Embryonic facial prominence (tissue), 1 donor: ENCODE measurements around the gene EBF3.

Experiments used
- DNase-seq: peaks from one replicate; pipeline ENCODE4 v3.0.0-alpha.2; 2016; ENCODE audit errors: extremely low spot score

EBF3 gene

GRCh38 chr10:129836253-129836652, 127.8 kb downstream of the EBF3 start:
- no peak for DNase-seq

GRCh38 chr10:129833994-129834739, 129.9 kb downstream of the EBF3 start:
- DNase-seq = no peak

DNA sequence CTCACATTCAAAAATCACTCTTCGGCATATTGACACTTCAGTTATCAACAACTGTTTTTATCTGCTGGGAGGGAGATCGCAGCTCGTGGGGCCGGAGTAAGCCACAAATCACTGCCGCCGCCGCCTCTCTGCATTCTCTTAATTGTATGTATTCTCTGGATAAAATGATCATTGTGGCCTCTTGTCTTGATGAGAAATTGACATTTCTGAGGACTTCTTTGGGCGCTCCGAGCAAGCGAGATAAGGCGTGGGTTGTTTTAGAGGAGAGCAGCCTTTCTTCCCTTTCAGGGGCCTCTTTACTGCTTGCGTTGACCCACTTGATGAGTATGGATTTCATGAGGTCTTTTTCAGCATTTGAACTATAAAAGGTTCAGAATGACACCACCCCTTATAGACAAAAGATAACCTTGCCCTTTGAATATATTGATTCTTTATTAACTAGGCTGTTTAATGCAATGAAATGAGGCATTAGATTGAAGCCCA, 130.6 kb downstream of the EBF3 start:
- no peak for DNase-seq

- DNase-seq = no peak
Measured at GRCh38 chr10:129832573-129833467, 131.3 kb downstream of the EBF3 start.

DNA sequence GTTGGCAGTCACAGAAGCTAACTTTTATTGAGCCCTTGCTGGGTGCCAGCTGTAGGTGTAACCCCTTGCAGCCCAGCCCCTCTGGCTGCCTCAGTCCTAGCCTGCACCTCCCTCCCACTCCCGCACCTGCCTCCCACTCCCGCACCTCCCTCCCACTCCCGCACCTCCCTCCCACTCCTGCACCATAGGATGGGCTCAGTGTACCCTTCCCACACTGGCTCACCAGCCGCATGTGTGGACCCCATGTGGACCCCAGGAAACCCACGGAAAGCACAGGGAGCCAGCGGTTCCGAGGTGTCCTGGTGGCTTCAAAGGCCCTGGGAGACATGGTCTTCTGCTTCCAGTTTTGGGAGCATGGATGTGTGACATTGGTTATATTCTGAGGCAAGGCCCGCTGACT, 132.9 kb downstream of the EBF3 start:
- DNase-seq = no peak

GRCh38 chr10:129825826-129826225, 138.2 kb downstream of the EBF3 start:
- no peak for DNase-seq

DNA sequence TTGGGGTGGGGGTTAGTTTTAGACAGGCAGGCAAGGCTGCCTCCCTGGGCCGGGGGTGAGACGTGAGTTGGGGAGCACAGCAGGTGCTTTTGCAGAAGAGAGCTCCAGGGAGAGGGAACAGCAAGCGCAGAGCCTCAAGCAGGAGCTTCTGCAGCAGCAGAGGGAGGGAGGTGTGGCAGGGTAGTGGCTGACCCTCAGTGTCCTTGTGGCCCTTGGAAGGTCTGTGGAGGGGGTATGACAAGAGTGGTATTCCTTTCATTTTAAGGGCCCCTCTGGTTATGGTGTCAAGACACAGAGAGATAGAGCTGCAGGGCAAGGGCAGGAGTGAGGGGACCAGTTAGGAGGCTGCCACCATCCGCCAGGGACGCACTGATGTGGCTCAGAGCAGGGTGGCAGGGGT, 138.9 kb downstream of the EBF3 start:
- no peak for DNase-seq

- no peak for DNase-seq
Measured at GRCh38 chr10:129820451-129820850, 143.6 kb downstream of the EBF3 start.

GRCh38 chr10:129816656-129817045, 147.4 kb downstream of the EBF3 start:
- no peak for DNase-seq

DNA sequence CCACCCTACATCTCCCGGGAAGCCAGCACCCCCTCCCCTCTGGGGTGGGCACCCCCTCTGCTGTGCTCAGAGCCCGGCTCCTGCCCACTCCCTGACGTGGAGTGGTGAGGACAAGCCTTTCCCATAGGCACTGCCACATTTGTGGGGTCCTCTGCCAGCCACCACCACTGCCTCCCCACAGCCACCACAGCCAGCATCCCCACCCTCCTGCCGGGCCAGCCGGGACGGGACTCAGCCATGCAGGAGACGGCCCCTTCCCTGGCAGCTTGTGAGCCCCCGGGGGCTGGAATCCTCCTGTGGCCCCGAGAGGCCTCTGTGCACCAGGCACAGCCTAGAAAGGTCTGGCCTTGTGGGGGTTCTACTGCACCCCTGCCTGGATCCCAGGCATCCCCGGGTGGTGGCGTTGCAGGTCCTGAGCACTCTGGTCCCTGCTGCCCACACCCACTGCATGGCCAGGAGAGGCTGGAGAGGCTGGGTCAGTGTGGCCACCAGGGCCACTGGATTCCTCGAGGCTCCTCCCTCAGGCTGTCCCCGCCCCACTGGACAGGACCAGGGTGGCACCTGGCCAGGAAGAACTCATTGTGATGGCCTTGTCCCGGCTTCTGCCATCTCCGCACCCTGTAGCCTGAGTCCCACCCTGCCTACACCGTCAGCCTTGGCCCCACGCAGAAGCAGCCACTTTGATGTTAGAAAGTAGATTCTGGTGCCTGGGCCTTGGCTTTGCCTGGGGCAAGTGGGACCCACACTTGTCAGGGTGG, 148.0 kb downstream of the EBF3 start:
- DNase-seq = no peak

GRCh38 chr10:129814681-129815646, 149.1 kb downstream of the EBF3 start:
- DNase-seq = no peak

DNA sequence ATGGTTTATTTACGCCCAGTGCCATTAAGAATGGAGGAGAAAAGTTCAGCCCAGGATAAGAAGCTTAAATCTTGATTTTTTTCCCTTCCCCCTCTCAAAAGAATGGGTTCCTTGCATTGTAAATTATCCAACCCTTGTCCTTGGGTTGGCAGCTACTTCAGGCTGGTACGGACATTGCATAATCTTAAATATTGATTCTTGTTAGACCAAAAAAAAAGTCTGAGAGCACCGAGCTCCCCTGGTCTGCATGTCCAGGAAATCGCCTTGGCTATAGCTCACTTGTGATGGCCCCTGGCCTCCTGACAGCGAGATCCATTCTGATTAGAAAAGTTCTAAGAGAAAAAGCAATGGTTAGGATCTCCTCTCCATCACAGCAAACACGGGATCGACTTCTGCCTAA, 151.7 kb downstream of the EBF3 start:
- DNase-seq = no peak

GRCh38 chr10:129811208-129811607, 152.9 kb downstream of the EBF3 start:
- no peak for DNase-seq

GRCh38 chr10:129809841-129810240, 154.2 kb downstream of the EBF3 start:
- DNase-seq = no peak

GRCh38 chr10:129809431-129809830, 154.6 kb downstream of the EBF3 start:
- no peak for DNase-seq

DNA sequence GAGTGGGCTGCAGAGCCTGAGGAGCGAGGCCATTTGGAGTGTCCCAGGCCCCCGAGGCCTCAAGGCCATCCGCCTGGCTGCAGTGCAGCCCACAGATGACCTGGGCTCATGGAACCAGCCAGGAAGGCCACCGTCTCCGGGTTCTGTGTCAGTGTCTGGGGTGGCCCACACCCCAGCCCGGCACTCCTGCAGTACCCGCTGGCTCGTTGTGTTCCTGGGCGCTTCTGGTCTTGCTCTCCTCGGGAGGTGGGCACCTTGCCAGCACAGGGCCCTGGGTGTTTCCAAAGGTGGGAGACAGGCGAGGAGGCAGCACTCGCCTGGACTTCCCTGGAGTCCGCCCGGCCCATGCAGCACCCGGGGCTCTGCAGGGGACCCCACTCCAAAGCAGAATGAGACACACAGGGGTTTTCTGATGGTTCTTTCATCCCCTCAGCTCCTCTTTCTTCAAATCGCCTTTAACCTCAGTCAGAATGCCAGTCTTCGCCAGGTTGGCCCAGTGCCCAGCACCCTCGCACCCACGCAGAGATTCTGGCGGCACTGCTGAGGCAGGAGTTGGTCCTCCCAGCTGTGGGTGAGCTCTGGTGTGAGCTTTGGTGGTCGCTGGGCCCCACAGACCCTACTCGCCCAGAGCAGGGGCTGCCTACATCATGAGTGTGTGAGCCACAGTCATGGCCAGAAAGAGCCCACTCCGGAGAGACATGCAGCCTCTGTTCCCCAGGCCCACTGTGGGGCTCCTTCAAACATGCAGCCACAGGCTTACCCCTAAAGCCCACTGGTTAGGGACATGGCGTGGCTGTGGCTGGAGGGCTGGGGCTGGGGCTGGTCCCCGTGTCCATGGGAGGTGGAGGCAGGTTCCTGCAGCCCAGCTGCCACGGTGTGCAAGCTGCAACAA, 155.7 kb downstream of the EBF3 start:
- no peak for DNase-seq

GRCh38 chr10:129807211-129807610, 156.9 kb downstream of the EBF3 start:
- DNase-seq = no peak

GRCh38 chr10:129800796-129801340, 163.2 kb downstream of the EBF3 start:
- no peak for DNase-seq

- DNase-seq = no peak
Measured at GRCh38 chr10:129799942-129800341, 164.1 kb downstream of the EBF3 start.
